NB4 (cell line): Measurements from ENCODE around the gene NTRK2.

Experiments used
- MAX ChIP-seq: IDR thresholded peaks from 2 replicates; pipeline ENCODE4 v1.6.1; 2011; ENCODE audit warnings: low read depth, low read length
- MYC ChIP-seq: IDR thresholded peaks from 2 replicates; pipeline ENCODE4 v1.6.1; 2011; ENCODE audit warnings: low read depth, low read length
- POLR2A ChIP-seq: IDR thresholded peaks from 2 replicates; pipeline ENCODE4 v1.6.1; 2011; ENCODE audit warnings: mild to moderate bottlenecking; ENCODE audit not compliant: insufficient read length; ENCODE audit errors: extremely low read depth
- TF ChIP-seq, protein P1 (sequence below): IDR thresholded peaks from one replicate; pipeline ENCODE4 v1.5.1; 2012; ENCODE audit warnings: low read depth, low read length

DNA sequence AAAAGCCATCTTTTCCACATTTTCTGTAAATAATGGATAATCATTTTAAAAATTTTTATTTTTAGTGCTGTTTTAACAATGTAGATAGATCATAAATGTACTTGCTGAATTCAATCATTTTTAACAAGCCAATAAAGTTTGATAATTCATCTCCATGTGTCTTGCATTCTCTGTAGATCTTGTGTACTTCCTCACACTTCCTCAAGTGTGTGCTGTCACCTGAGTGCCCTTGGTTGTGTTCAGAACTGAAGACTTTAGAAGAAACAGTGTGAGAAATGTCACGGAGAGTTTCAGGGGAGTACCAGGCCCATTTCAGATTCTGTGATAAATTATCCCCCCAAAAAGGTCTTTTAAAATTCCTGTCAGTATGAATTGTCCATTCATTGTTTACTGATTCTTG is 146.0 kb downstream of the NTRK2 start:
- TF ChIP-seq, protein P1, sequence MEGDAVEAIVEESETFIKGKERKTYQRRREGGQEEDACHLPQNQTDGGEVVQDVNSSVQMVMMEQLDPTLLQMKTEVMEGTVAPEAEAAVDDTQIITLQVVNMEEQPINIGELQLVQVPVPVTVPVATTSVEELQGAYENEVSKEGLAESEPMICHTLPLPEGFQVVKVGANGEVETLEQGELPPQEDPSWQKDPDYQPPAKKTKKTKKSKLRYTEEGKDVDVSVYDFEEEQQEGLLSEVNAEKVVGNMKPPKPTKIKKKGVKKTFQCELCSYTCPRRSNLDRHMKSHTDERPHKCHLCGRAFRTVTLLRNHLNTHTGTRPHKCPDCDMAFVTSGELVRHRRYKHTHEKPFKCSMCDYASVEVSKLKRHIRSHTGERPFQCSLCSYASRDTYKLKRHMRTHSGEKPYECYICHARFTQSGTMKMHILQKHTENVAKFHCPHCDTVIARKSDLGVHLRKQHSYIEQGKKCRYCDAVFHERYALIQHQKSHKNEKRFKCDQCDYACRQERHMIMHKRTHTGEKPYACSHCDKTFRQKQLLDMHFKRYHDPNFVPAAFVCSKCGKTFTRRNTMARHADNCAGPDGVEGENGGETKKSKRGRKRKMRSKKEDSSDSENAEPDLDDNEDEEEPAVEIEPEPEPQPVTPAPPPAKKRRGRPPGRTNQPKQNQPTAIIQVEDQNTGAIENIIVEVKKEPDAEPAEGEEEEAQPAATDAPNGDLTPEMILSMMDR: no peak
- TF ChIP-seq POLR2A (no peak), MAX (no peak), MYC (no peak)
